Ishikawa (cell line): Measurements from ENCODE around the gene TFIP11.

ENCODE experiments used
- CEBPB ChIP-seq: IDR thresholded peaks from 2 replicates; pipeline ENCODE4 v1.6.1; 2012
- CREB1 ChIP-seq: IDR thresholded peaks from 2 replicates; pipeline ENCODE4 v1.6.1; 2012; ENCODE audit warnings: low read depth
- EGR1 ChIP-seq: IDR thresholded peaks from 2 replicates; pipeline ENCODE4 v1.6.1; 2012
- EP300 ChIP-seq: IDR thresholded peaks from 2 replicates; pipeline ENCODE4 v1.6.1; 2012; ENCODE audit warnings: borderline replicate concordance
- FOXM1 ChIP-seq: IDR thresholded peaks from 2 replicates; pipeline ENCODE4 v1.6.1; 2012; ENCODE audit warnings: low read depth, borderline replicate concordance
- NFIC ChIP-seq: IDR thresholded peaks from 2 replicates; pipeline ENCODE4 v1.6.1; 2012
- RAD21 ChIP-seq: IDR thresholded peaks from 2 replicates; pipeline ENCODE4 v1.6.1; 2012; ENCODE audit warnings: low read depth
- TAF1 ChIP-seq: IDR thresholded peaks from 2 replicates; pipeline ENCODE4 v1.6.1; 2012; ENCODE audit warnings: low read depth, mild to moderate bottlenecking
- TCF12 ChIP-seq: IDR thresholded peaks from 2 replicates; pipeline ENCODE4 v1.6.1; 2012; ENCODE audit warnings: low read depth
- TEAD4 ChIP-seq: IDR thresholded peaks from 2 replicates; pipeline ENCODE4 v1.6.1; 2012
- YY1 ChIP-seq: IDR thresholded peaks from 2 replicates; pipeline ENCODE4 v1.6.1; 2012; ENCODE audit warnings: low read depth
- ZBTB7A ChIP-seq: IDR thresholded peaks from 2 replicates; pipeline ENCODE4 v1.6.1; 2012; ENCODE audit warnings: low read depth
- TF ChIP-seq, protein P1 (sequence below): IDR thresholded peaks from 2 replicates; pipeline ENCODE4 v1.6.1; 2012
- TF ChIP-seq, protein P2 (sequence below): IDR thresholded peaks from 2 replicates; pipeline ENCODE4 v1.6.1; 2012; ENCODE audit warnings: low read depth, mild to moderate bottlenecking
- TF ChIP-seq, protein P3 (sequence below): IDR thresholded peaks from 2 replicates; pipeline ENCODE4 v1.6.1; 2012

Gene TFIP11

DNA sequence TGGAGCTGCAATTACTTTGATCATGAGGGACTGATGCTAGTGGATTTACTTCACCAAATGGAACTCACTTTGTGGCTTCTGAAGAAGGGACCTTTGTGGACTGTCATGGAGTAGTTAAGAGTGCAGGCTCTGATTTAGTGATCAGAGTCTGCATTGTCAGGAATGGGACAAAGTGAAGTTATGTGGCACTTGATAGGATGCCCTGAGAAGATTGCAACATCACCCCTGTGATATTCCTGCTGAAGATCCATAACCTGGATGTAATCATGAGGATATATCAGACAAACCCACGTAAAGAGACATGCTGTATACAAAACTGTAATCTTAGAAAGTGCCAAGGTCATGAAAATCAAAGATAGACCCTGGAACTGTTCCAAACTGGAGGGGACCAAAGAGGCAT, 1.6 kb upstream of the TFIP11 start:
- TF ChIP-seq, protein P1, sequence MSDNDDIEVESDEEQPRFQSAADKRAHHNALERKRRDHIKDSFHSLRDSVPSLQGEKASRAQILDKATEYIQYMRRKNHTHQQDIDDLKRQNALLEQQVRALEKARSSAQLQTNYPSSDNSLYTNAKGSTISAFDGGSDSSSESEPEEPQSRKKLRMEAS = no peak
- TF ChIP-seq FOXM1 = no peak
- TF ChIP-seq, protein P2, sequence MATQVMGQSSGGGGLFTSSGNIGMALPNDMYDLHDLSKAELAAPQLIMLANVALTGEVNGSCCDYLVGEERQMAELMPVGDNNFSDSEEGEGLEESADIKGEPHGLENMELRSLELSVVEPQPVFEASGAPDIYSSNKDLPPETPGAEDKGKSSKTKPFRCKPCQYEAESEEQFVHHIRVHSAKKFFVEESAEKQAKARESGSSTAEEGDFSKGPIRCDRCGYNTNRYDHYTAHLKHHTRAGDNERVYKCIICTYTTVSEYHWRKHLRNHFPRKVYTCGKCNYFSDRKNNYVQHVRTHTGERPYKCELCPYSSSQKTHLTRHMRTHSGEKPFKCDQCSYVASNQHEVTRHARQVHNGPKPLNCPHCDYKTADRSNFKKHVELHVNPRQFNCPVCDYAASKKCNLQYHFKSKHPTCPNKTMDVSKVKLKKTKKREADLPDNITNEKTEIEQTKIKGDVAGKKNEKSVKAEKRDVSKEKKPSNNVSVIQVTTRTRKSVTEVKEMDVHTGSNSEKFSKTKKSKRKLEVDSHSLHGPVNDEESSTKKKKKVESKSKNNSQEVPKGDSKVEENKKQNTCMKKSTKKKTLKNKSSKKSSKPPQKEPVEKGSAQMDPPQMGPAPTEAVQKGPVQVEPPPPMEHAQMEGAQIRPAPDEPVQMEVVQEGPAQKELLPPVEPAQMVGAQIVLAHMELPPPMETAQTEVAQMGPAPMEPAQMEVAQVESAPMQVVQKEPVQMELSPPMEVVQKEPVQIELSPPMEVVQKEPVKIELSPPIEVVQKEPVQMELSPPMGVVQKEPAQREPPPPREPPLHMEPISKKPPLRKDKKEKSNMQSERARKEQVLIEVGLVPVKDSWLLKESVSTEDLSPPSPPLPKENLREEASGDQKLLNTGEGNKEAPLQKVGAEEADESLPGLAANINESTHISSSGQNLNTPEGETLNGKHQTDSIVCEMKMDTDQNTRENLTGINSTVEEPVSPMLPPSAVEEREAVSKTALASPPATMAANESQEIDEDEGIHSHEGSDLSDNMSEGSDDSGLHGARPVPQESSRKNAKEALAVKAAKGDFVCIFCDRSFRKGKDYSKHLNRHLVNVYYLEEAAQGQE = no peak
- no peak for TF ChIP-seq CREB1
- no peak for TF ChIP-seq ZBTB7A
- no peak for TF ChIP-seq RAD21
- TF ChIP-seq EP300 = no peak
- no peak for TF ChIP-seq YY1
- no peak for TF ChIP-seq NFIC
- TF ChIP-seq, protein P3, sequence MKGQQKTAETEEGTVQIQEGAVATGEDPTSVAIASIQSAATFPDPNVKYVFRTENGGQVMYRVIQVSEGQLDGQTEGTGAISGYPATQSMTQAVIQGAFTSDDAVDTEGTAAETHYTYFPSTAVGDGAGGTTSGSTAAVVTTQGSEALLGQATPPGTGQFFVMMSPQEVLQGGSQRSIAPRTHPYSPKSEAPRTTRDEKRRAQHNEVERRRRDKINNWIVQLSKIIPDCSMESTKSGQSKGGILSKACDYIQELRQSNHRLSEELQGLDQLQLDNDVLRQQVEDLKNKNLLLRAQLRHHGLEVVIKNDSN = no peak
- no peak for TF ChIP-seq TCF12
- no peak for TF ChIP-seq TAF1
- TF ChIP-seq TEAD4 = no peak
- TF ChIP-seq EGR1 = no peak
- TF ChIP-seq CEBPB = no peak

DNA sequence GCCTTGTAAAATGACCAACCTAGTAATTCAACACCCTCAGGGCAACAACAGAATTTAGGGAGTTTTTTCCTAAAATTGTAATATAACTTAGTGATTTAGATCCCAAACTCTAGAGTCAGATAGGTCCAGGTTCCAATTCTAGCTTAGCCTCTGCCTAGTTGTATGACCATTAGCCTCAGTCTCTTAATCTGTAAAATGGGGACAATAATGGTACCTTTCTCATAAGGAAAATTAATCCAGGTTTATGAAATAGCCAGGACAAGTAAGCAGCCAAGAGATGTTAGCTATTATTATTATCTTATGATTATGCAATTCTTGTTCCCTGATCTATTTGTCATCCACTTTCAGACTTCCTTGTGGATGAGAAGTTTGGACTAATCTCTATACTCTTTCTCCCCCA, 4.1 kb downstream of the TFIP11 start:
- TF ChIP-seq TEAD4 = no peak
- TF ChIP-seq TAF1 = no peak

DNA sequence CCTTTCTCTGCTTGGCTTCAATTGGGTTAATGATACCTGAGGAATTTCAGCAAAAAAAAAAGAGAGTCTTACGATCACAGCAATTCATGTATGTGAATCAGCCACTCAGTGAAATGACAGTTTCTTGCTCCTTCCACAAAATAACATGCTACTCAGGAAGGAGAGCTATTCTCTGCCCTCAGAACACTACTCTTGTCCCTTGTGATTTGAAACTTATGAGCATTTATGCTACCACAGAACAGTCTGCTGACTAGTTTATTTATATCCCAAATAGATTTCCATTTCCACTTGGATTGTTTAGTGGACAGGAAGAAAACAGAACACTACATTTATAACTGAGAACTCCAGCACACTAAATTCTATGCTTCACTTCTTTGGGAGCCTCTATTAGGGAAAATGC, 8.5 kb downstream of the TFIP11 start:
- TF ChIP-seq TCF12 (no peak), ZBTB7A (no peak), NFIC (no peak), EGR1 (no peak)
- TF ChIP-seq, protein P2 = no peak
- TF ChIP-seq, protein P3 = no peak

DNA sequence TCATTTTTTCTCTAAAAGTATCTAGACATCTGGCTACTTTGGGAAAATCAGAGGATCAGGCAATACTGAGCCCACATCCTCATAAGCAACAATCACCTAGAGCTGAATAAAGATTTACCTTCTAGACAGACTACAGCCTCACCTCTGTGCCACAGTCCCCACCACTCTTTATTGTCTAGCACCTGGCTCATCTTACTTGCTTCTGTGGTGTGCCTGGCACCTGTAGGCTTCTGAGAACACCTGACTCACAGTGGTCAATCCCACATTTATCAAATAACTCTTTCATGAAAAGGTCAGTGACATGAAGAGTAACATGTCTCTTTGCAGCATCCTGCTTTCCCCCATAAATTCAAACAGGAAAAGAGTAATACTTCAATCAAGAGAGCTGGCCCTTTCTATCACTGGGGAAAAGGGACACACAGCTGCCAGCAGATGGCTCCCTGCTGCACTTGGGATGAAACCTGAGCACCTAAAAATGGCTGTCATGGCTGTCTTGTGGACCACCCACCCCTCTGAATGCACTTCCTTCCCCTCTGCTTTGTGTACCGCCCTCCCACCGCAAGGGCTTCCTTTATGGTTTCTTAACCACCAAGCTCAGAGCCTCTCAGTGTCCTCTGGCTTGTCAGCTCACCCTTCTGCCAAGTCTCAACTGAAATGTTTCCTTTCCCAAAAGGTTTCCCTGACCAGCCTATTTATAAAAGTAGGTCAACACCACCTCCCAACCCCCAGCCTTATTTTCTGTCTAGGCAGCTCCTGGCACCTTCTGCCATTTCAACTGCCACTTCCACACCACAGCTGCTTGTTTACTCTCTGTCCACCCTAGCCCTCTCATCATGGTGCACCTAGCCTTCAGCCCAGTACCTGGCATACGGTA, 9.3 kb downstream of the TFIP11 start:
- TF ChIP-seq RAD21 (peak; percentile 44; the same call in 1 of the 2 replicates), YY1 (peak; percentile 62)
- TF ChIP-seq, protein P2 = no peak

DNA sequence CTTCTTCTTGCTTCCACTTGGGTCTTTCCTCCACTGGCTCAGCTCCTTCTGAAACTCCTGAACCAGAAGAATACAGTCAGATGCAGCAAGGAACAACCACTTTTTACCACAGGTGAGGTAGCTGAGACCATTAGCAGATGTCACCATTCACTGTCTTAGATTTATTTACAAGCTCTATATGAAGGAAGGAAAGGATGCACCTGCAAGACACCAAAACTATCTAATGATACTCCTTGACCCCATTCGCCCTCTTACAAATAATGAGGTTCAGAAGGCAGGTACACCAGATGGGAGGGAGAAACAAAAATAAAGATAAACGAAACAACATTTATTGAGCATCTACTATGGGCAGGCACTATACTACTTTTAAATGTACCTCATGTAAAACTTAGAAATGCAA, 10.3 kb downstream of the TFIP11 start:
- TF ChIP-seq TEAD4 (no peak), NFIC (no peak), EGR1 (no peak), RAD21 (no peak), CEBPB (no peak), CREB1 (no peak), YY1 (no peak), EP300 (no peak), FOXM1 (no peak), TCF12 (no peak), TAF1 (no peak), ZBTB7A (no peak)
- TF ChIP-seq, protein P2 = no peak
- TF ChIP-seq, protein P3 = no peak
- TF ChIP-seq, protein P1 = no peak
